OCI-LY7 (cell line): ENCODE data around the gene LRRC47. TPM values are rescaled to one million over a fixed set of nuclear protein-coding genes. Genes with fewer than 3 reads are reported as not detected.

Experiments
- BruUV-seq: library from RNA; stranded (reverse); fragments of 400-500 nt; replicated peaks from 2 replicates; lab custom pipeline; 2021; lab: Mats Ljungman, UMichigan
- CTCF ChIA-PET: fragments of 300-600 bp; sonication (Branson Sonifier 250); formaldehyde crosslinking; loops from one replicate; lab custom pipeline; 2022; ENCODE audit warnings: antibody characterized with exemption; ENCODE audit not compliant: unreplicated experiment; lab: Charles Lee
- POLR2A ChIA-PET: fragments of 300-600 bp; sonication (Branson Sonifier 250); formaldehyde crosslinking; loops from one replicate; lab custom pipeline; 2022; ENCODE audit warnings: antibody characterized with exemption; lab: Charles Lee
- DNase-seq: peaks from one replicate; pipeline ENCODE4 v3.0.0-alpha.2; 2015; ENCODE audit warnings: low spot score
- H2AFZ ChIP-seq: fragments of 200-600 bp; sonication (generic), shearing (Covaris generic); 2 replicates; pipeline ENCODE4 v1.6.1; 2014; ENCODE audit warnings: mild to moderate bottlenecking, antibody characterized with exemption, low read length, moderate library complexity
- H3K27ac ChIP-seq: fragments of 200-600 bp; sonication (generic); 2 replicates; pipeline ENCODE4 v1.5.1; 2014; ENCODE audit warnings: mixed run types, low read depth, mild to moderate bottlenecking, moderate library complexity, low read length, inconsistent platforms; ENCODE audit not compliant: poor library complexity, severe bottlenecking
- H3K36me3 ChIP-seq: fragments of 200-600 bp; sonication (generic); 2 replicates; pipeline ENCODE4 v1.6.1; 2014; ENCODE audit warnings: mild to moderate bottlenecking, antibody characterized with exemption, low read length, moderate library complexity, mixed read lengths; ENCODE audit not compliant: insufficient read depth
- H3K4me1 ChIP-seq: fragments of 200-600 bp; sonication (generic); 2 replicates; pipeline ENCODE4 v1.5.1; 2014; ENCODE audit warnings: mild to moderate bottlenecking, low read length; ENCODE audit not compliant: insufficient read depth, poor library complexity, severe bottlenecking
- H3K4me2 ChIP-seq: fragments of 200-600 bp; sonication (generic); 2 replicates; pipeline ENCODE4 v1.6.1; 2014; ENCODE audit warnings: mild to moderate bottlenecking, low read length
- H3K4me3 ChIP-seq: fragments of 200-600 bp; sonication (generic); 2 replicates; pipeline ENCODE4 v1.5.1; 2014; ENCODE audit warnings: mild to moderate bottlenecking, low read depth, low read length; ENCODE audit not compliant: poor library complexity, severe bottlenecking
- H3K79me2 ChIP-seq: fragments of 200-600 bp; sonication (generic); 2 replicates; pipeline ENCODE4 v1.6.1; 2016; ENCODE audit warnings: low read depth, mild to moderate bottlenecking, low read length, moderate library complexity, mixed read lengths; ENCODE audit not compliant: insufficient read depth
- H3K9me2 ChIP-seq: fragments of 200-600 bp; sonication (generic); 2 replicates; pipeline ENCODE4 v1.6.1; 2016; ENCODE audit warnings: mild to moderate bottlenecking, low read length, mixed read lengths; ENCODE audit not compliant: insufficient read depth
- H3K9me3 ChIP-seq: fragments of 200-600 bp; sonication (generic); 2 replicates; pipeline ENCODE4 v1.6.1; 2014; ENCODE audit warnings: mild to moderate bottlenecking, mixed run types, low read length, mixed read lengths
- H4K20me1 ChIP-seq: fragments of 200-600 bp; sonication (generic); 2 replicates; pipeline ENCODE4 v1.6.1; 2014; ENCODE audit warnings: mild to moderate bottlenecking, antibody characterized with exemption, low read length, moderate library complexity, mixed read lengths; ENCODE audit not compliant: insufficient read depth
- EZH2phosphoT487 ChIP-seq: fragments of 200-600 bp; sonication (generic); IDR thresholded peaks from 2 replicates; pipeline ENCODE4 v1.6.1; 2018; ENCODE audit warnings: low read depth, borderline replicate concordance, mild to moderate bottlenecking, mixed run types, antibody characterized with exemption, low read length, moderate library complexity, mixed read lengths
- intact Hi-C: fragments of 100-400 bp; cut with micrococcal nuclease; formaldehyde crosslinking; loops from one replicate; pipeline ENCODE4 v1.10.0; 2022; ENCODE audit not compliant: unreplicated experiment
- total RNA-seq, 2 experiments: library from RNA; depleted of rRNA in 1 of 2; stranded (reverse); fragments of >200 nt in 1 of 2; shearing (Covaris generic) in 1 of 2; gene quantifications; 2 replicates each; pipeline ENCODE4 v1.2.3, GENCODE V29; 2014 to 2022
- TF ChIP-seq, protein P1 (sequence below): fragments of 200-600 bp; sonication (generic); conservative IDR thresholded peaks from 2 replicates; pipeline ENCODE4 v1.5.1; 2014; ENCODE audit warnings: mild to moderate bottlenecking, antibody characterized with exemption, low read length, moderate library complexity, mixed read lengths

Gene LRRC47
- total RNA-seq, 2 experiments from 2014 or later = 36.4 to 49.1 TPM

DNA sequence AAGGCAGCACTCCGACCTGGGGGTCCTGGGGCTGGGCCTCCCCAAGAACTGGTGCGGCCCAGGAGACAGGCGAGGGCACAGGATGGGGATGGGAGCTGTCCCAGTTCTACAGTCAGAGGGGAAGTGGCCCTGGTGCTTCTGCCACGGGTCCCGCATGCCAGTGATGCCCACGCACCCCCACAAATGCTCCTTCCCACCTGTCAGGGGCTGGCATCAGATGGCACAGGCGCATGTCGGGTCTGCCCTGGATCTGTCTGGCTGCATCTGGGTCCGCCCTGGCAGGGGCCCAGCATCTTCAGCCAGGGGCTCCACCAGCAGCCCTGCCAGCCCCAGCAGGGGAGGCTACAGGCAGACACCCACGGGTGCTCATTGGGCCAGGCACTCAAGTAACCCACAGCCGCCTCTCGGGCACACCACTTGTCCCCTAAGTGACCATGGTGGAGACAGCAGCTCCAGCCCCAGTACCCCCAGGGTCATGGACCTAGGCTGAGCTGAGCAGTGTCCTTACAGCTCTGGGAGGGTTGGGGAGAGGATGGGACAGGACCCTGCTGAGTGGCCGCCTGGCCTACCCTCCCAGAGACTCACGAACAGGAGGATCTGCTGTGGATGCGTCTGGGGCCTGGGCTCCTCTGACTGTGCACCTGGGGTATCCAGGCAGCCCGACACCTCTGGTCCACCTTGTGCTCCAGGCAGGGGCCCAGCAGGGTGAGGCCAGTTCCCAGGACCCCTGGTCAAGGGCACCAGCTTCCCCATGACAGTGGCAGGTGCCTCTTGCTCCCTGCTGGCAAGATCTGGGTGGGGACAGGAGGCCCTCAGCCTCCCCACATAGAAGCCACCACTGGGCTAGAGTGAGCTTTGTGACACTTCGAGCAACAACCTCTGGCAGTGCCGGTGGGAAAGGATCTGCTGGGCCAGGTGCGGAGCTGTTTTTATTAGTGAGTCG, 18.4 kb downstream of the LRRC47 start:
- H4K20me1 ChIP-seq = no peaks in the 10 kb centered on the region
- no peaks in the 10 kb centered on the region for H3K9me3 ChIP-seq
- peaks cover 10% of the 10 kb centered on the region for H3K4me1 ChIP-seq
- H3K9me2 ChIP-seq = no peaks in the 10 kb centered on the region
- ChIA-PET POLR2A (no interaction called here), CTCF (no interaction called here)
- no peak for TF ChIP-seq EZH2phosphoT487
- TF ChIP-seq, protein P1, sequence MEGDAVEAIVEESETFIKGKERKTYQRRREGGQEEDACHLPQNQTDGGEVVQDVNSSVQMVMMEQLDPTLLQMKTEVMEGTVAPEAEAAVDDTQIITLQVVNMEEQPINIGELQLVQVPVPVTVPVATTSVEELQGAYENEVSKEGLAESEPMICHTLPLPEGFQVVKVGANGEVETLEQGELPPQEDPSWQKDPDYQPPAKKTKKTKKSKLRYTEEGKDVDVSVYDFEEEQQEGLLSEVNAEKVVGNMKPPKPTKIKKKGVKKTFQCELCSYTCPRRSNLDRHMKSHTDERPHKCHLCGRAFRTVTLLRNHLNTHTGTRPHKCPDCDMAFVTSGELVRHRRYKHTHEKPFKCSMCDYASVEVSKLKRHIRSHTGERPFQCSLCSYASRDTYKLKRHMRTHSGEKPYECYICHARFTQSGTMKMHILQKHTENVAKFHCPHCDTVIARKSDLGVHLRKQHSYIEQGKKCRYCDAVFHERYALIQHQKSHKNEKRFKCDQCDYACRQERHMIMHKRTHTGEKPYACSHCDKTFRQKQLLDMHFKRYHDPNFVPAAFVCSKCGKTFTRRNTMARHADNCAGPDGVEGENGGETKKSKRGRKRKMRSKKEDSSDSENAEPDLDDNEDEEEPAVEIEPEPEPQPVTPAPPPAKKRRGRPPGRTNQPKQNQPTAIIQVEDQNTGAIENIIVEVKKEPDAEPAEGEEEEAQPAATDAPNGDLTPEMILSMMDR = no peak
- H3K27ac ChIP-seq = no peak overlapping the region
- no peaks in the 10 kb centered on the region for H3K79me2 ChIP-seq
- no peak overlapping the region for H3K4me2 ChIP-seq
- intact Hi-C loops = no loop called here
- peaks cover 45% of the 10 kb centered on the region for H3K36me3 ChIP-seq
- no peak for DNase-seq
- BruUV-seq = no TSS peak
- no peak overlapping the region for H3K4me3 ChIP-seq
- H2AFZ ChIP-seq = no peak overlapping the region

GRCh38 chr1:3777078-3777547, 19.2 kb downstream of the LRRC47 start:
- DNase-seq = no peak
- intact Hi-C loops = no loop called here
- peaks cover 14% of the 10 kb centered on the region for H3K4me1 ChIP-seq
- no peak overlapping the region for H2AFZ ChIP-seq
- no TSS peak for BruUV-seq
- H3K9me3 ChIP-seq = no peaks in the 10 kb centered on the region
- no peaks in the 10 kb centered on the region for H3K79me2 ChIP-seq
- CTCF ChIA-PET = no interaction called here
- H4K20me1 ChIP-seq = no peaks in the 10 kb centered on the region
- TF ChIP-seq, protein P1 = no peak
- no peak for TF ChIP-seq EZH2phosphoT487
- no peak overlapping the region for H3K27ac ChIP-seq
- H3K4me3 ChIP-seq = no peak overlapping the region
- H3K36me3 ChIP-seq = peaks cover 37% of the 10 kb centered on the region
- no peaks in the 10 kb centered on the region for H3K9me2 ChIP-seq
- H3K4me2 ChIP-seq = no peak overlapping the region
- POLR2A ChIA-PET = no interaction called here
